ENCODE measurements around the gene MRGPRD. TPM values are rescaled to one million over a fixed set of nuclear protein-coding genes. Genes with fewer than 3 reads are reported as not detected.

Gene MRGPRD
- total RNA-seq, 1 donor from 2014 or later, result not detected

GRCh38 chr11:68938816-68939582 is 41.8 kb downstream of the MRGPRD start:
- Mint-ChIP-seq H3K4me3 (ENCODE audit: unreplicated experiment) (no peak overlapping the region), H3K27me3 (ENCODE audit: low read depth, unreplicated experiment) (no peaks in the 10 kb centered on the region), H3K36me3 (ENCODE audit: low read depth, unreplicated experiment) (peaks cover 8% of the 10 kb centered on the region), H3K9me3 (ENCODE audit: unreplicated experiment) (no peaks in the 10 kb centered on the region), H3K27ac (ENCODE audit: unreplicated experiment) (no peak overlapping the region), H3K4me1 (ENCODE audit: low read depth, unreplicated experiment) (peaks cover 2% of the 10 kb centered on the region)
- H3K36me3 ChIP-seq (ENCODE audit: insufficient read depth, low read length), result no peaks in the 10 kb centered on the region
- no peak overlapping the region for H3K27ac ChIP-seq (ENCODE audit: low read depth, low read length)
- TF ChIP-seq CTCF (IDR thresholded peaks at IDR 0.05; ENCODE audit: insufficient read depth, low read depth, low read length) (no peak), EZH2 (IDR thresholded peaks at IDR 0.05; ENCODE audit: insufficient read depth, low read length) (no peak)
- H3K9me3 ChIP-seq (ENCODE audit: insufficient read depth, low read depth, low read length), result no peaks in the 10 kb centered on the region
- no peak overlapping the region for H2AFZ ChIP-seq (ENCODE audit: low read depth, low read length)
- DNase-seq (ENCODE audit: low read depth), result no peak
- H3K27me3 ChIP-seq (ENCODE audit: insufficient read depth, low read length), result no peaks in the 10 kb centered on the region
- no peak overlapping the region for H3K4me3 ChIP-seq (ENCODE audit: insufficient read depth, low read depth, low read length)
- no peaks in the 10 kb centered on the region for H3K4me1 ChIP-seq (ENCODE audit: insufficient read depth, low read length)
- no peak overlapping the region for H3K4me2 ChIP-seq (ENCODE audit: low read length)
- no peaks in the 10 kb centered on the region for H4K20me1 ChIP-seq (ENCODE audit: insufficient read depth, low read length)
- no peak overlapping the region for H3K9ac ChIP-seq (ENCODE audit: low read length)
- FAIRE-seq, result no peak
- H3K79me2 ChIP-seq (ENCODE audit: insufficient read depth, low read length), result no peaks in the 10 kb centered on the region

- H3K27ac Mint-ChIP-seq (ENCODE audit: unreplicated experiment), result no peak overlapping the region
- Histone ChIP-seq H3K9ac (ENCODE audit: low read length) (no peak overlapping the region), H3K36me3 (ENCODE audit: insufficient read depth, low read length) (no peaks in the 10 kb centered on the region), H3K27me3 (ENCODE audit: insufficient read depth, low read length) (no peaks in the 10 kb centered on the region), H3K27ac (ENCODE audit: low read depth, low read length) (no peak overlapping the region), H3K79me2 (ENCODE audit: insufficient read depth, low read length) (no peaks in the 10 kb centered on the region), H3K4me2 (ENCODE audit: low read length) (no peak overlapping the region), H2AFZ (ENCODE audit: low read depth, low read length) (no peak overlapping the region), H3K4me1 (ENCODE audit: insufficient read depth, low read length) (no peaks in the 10 kb centered on the region), H3K4me3 (ENCODE audit: insufficient read depth, low read depth, low read length) (no peak overlapping the region), H3K9me3 (ENCODE audit: insufficient read depth, low read depth, low read length) (no peaks in the 10 kb centered on the region), H4K20me1 (ENCODE audit: insufficient read depth, low read length) (peaks cover under 1% of the 10 kb centered on the region)
- no peak for FAIRE-seq
- DNase-seq (ENCODE audit: low read depth), result no peak
- TF ChIP-seq CTCF (IDR thresholded peaks at IDR 0.05; ENCODE audit: insufficient read depth, low read depth, low read length) (no peak), EZH2 (IDR thresholded peaks at IDR 0.05; ENCODE audit: insufficient read depth, low read length) (no peak)
- H3K36me3 Mint-ChIP-seq (ENCODE audit: low read depth, unreplicated experiment), result peaks cover 8% of the 10 kb centered on the region
- no peaks in the 10 kb centered on the region for H3K9me3 Mint-ChIP-seq (ENCODE audit: unreplicated experiment)
- H3K27me3 Mint-ChIP-seq (ENCODE audit: low read depth, unreplicated experiment), result no peaks in the 10 kb centered on the region
- peaks cover 2% of the 10 kb centered on the region for H3K4me1 Mint-ChIP-seq (ENCODE audit: low read depth, unreplicated experiment)
- H3K4me3 Mint-ChIP-seq (ENCODE audit: unreplicated experiment), result no peak overlapping the region
Measured at GRCh38 chr11:68938088-68938487, 42.7 kb downstream of the MRGPRD start.
